ENCODE measurements around the gene IL17F.

DNA sequence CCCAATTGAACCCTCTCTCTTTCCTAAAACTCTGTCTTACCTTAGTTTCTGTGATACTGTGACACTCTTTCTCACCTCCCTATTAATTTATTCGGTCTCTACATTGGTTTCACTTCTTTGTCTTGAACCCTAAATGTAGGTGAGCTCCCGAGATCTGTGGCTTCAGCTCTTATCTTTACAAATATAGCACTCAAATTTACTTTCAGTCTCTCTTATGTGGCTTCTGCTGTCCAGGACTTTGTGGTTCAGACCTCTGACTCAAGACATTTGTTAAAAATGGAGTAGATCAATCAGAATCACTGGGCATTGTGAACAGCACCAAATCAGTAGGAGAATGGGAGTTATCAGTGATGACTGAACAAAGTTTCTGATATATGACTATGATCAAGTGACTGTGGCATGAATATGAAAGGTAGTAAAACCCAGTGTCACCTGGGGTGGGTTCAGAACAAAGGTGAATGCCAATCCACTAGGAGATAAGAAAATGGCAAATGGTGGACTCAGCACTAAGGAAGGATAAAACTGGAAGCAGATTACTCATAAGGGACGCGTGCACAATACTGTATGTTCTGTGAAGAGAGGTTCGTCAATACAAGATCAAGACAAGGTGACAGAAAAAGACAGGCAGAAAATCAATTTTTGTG, 27.2 kb downstream of the IL17F start:
- TF ChIP-seq TAF1 (IDR thresholded peaks at IDR 0.05; ENCODE audit: low read depth) (no peak), EP300 (IDR thresholded peaks at IDR 0.05; ENCODE audit: borderline replicate concordance) (no peak), NFIC (IDR thresholded peaks at IDR 0.05) (no peak), ZBTB7A (IDR thresholded peaks at IDR 0.05; ENCODE audit: low read depth) (no peak), TEAD4 (IDR thresholded peaks at IDR 0.05) (no peak), EGR1 (IDR thresholded peaks at IDR 0.05) (no peak), CEBPB (IDR thresholded peaks at IDR 0.05) (no peak), YY1 (IDR thresholded peaks at IDR 0.05; ENCODE audit: low read depth) (no peak)
- TF ChIP-seq, protein P1, sequence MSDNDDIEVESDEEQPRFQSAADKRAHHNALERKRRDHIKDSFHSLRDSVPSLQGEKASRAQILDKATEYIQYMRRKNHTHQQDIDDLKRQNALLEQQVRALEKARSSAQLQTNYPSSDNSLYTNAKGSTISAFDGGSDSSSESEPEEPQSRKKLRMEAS (IDR thresholded peaks at IDR 0.05), result no peak
- TF ChIP-seq, protein P2, sequence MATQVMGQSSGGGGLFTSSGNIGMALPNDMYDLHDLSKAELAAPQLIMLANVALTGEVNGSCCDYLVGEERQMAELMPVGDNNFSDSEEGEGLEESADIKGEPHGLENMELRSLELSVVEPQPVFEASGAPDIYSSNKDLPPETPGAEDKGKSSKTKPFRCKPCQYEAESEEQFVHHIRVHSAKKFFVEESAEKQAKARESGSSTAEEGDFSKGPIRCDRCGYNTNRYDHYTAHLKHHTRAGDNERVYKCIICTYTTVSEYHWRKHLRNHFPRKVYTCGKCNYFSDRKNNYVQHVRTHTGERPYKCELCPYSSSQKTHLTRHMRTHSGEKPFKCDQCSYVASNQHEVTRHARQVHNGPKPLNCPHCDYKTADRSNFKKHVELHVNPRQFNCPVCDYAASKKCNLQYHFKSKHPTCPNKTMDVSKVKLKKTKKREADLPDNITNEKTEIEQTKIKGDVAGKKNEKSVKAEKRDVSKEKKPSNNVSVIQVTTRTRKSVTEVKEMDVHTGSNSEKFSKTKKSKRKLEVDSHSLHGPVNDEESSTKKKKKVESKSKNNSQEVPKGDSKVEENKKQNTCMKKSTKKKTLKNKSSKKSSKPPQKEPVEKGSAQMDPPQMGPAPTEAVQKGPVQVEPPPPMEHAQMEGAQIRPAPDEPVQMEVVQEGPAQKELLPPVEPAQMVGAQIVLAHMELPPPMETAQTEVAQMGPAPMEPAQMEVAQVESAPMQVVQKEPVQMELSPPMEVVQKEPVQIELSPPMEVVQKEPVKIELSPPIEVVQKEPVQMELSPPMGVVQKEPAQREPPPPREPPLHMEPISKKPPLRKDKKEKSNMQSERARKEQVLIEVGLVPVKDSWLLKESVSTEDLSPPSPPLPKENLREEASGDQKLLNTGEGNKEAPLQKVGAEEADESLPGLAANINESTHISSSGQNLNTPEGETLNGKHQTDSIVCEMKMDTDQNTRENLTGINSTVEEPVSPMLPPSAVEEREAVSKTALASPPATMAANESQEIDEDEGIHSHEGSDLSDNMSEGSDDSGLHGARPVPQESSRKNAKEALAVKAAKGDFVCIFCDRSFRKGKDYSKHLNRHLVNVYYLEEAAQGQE (IDR thresholded peaks at IDR 0.05; ENCODE audit: low read depth), result no peak
